HEK293 (cell line): ENCODE measurements around the gene CHST8.

ENCODE experiments used
- ATF2 ChIP-seq: fragments of 450-650 bp; formaldehyde crosslinking; IDR thresholded peaks from 2 replicates; pipeline ENCODE4 v1.5.1; 2016; ENCODE audit warnings: missing biosample characterization, missing genetic modification characterization, low read depth
- BCL11A ChIP-seq: fragments of 450-650 bp; formaldehyde crosslinking; IDR thresholded peaks from 2 replicates; pipeline ENCODE4 v1.5.1; 2016; ENCODE audit warnings: low read depth, missing biosample characterization, missing genetic modification characterization
- EGR2 ChIP-seq: fragments of 450-650 bp; formaldehyde crosslinking; IDR thresholded peaks from 2 replicates; pipeline ENCODE4 v1.5.1; 2016; ENCODE audit warnings: low read depth, missing biosample characterization, missing genetic modification characterization
- INSM2 ChIP-seq: fragments of 450-650 bp; formaldehyde crosslinking; IDR thresholded peaks from 2 replicates; pipeline ENCODE4 v1.5.1; 2016; ENCODE audit warnings: missing biosample characterization, missing genetic modification characterization
- SALL2 ChIP-seq: fragments of 450-650 bp; formaldehyde crosslinking; IDR thresholded peaks from 2 replicates; pipeline ENCODE4 v1.5.0; 2017; ENCODE audit warnings: missing biosample characterization, mild to moderate bottlenecking, missing genetic modification characterization, borderline replicate concordance

- TF ChIP-seq EGR2 (no peak), ATF2 (tag by site-specific recombination) (no peak), SALL2 (tag by site-specific recombination) (no peak), BCL11A (no peak), INSM2 (tag by site-specific recombination) (no peak)
Measured at GRCh38 chr19:33714149-33714548, 92.4 kb downstream of the CHST8 start.
